NCI-H526 (cell line): ENCODE measurements around the gene DHRS12.

Experiments used
- DNase-seq, 2 experiments: peaks; one replicate each; lab custom pipeline; 2025; lab: John Stamatoyannopoulos, UW

DHRS12 gene

DNA sequence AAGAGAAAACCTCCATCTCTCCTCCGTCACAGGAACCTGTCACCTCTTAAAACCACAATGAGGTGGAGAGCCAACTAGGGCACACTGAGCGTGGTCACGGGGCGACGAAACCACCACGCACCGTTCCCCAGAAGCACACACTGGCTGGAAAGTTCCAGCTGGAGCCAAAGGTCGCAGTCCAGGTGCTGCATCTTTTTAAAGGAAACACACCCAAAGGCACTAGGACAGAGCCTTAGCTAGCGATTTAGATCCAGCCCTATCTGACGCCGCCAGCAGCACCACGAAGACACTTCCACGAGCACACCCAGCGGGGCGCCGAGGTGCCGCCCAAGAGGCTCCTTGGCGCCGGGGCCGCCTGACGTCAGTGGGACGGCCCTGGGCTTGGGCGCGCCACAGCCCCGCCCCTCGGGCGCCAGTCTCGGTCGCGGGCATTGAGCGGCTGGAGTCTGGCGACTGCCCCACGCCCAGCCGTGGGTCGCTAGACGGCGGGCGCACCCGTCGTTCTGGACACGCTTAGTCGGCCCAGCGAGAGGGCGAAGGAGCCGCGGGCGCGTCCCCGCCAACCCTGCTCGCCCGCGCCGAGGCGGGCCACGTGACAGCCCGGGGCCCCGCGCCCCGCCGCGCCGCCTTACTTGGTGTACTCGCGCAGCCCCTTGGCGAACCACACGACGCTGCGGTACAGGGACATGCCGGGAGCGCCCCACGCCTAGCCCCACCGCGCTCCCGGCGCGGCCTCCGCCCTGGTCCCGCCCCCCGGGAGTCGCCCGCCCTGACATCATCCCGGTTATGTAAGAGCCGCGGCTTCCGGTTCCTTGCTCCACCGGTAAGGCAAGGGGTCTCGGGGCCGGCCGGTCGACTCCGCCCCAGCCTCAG, at the start of gene DHRS12:
Gene DHRS12, minus strand, starts transcription at position 742 of the 873 bp plus-strand sequence. CDS start 4,504 bp downstream, outside the sequence.
- peak; percentile 77 to 96 for DNase-seq

- DNase-seq, result peak in 1 of 2 experiments; percentile 67
Observed at GRCh38 chr13:51849145-51850101, 45.5 kb upstream of the DHRS12 start.

GRCh38 chr13:51848674-51849073, 44.7 kb upstream of the DHRS12 start:
- no peak for DNase-seq

DNA sequence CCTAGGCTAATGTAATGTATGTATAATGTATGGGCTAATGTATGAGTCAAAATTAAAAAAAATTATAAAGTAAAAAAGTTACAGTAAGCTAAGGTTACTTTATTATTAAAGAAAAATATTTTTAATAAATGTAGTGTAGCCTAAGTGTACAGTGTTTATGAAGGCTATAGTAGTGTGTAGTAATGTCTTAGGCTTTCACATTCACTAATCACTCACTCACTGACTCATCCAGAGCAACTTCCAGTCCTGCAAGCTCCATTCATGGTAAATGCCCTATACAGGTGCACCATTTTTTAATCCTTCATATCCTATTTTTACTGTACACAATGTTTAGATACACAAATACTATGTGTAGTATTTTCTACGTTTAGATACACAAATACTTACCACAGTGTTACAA, 42.8 kb upstream of the DHRS12 start:
- DNase-seq, result no peak

DNA sequence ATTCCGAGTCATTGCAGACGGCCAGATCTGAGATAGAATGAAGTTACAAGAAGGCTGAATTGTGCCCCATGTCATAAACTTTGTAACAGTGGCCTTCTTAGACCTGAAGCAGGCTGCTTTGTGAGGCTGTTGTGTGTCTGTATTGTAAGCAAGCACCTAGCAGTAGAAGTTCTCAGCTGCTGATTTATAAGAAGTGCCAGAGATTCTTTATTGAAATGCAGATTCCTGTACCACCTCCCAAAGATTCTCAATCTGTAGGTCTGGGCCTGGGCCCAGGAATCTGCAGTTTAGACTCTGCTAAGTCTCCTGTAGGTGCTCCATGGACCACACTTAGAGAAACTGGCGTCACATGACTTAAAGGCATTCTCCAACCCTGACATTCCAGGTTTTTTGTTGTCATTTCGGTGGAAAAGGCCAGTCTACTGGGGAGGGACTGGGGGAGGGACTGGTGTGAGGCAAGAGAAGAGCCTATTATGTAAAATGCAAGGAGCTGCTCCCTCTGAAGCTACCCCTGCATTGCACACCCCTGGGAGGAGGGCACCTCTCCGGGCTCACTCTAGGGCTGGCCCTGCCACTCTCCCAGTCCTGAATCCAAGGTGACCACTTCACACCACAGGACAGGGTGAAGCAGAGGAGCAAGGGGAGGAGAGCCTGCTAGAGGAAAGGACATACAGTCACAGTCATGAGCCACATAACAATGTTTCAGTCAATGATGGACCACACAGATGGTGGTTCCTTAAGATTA, 41.8 kb upstream of the DHRS12 start:
- DNase-seq, result peak in 1 of 2 experiments; percentile 30

DNA sequence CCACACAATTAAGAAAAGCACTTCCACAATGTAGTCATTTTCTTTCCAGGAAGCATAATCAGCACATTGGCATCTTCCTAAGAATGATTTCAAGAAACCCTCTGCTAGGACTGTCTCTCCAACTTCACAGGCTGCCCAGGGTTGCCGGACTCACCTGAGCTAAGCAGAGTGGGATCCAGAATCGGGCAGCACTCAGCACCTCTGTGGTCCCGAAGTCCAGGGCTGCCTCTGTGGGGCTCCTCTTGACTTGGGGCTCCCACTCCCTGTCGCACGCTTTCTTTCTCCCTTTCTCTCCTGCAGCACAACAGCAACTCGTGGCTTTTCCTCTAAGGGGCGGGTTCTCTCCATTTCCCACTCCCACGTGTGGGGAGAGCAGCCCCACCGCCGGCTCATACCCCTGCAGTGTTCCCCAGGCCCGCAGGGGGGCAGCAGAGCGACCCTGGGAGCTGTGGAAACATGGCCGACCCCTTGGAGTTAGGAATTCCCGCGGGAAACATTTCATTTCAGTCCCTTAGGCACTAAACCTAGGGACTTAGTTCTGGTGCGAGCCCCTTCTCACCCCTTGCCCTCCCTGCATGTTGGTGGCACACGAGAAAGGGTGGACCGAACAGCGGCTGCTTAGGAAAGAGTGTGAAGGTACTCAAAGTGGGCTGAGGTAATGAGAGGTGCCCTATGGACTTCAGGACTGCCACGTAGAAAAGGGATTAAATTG, 41.1 kb upstream of the DHRS12 start, which contains the start of gene TMEM272:
Gene TMEM272, minus strand, starts transcription at position 316 of the 712 bp plus-strand sequence. CDS start 6,647 bp downstream, outside the sequence.
- DNase-seq, result peak; percentile 76 to 89

GRCh38 chr13:51843529-51843928, 39.6 kb upstream of the DHRS12 start:
- no peak for DNase-seq

- DNase-seq, result peak; percentile 37 to 57
Observed at GRCh38 chr13:51841732-51842131, 37.8 kb upstream of the DHRS12 start.

GRCh38 chr13:51840917-51841316, 37.0 kb upstream of the DHRS12 start:
- DNase-seq, result no peak

DNA sequence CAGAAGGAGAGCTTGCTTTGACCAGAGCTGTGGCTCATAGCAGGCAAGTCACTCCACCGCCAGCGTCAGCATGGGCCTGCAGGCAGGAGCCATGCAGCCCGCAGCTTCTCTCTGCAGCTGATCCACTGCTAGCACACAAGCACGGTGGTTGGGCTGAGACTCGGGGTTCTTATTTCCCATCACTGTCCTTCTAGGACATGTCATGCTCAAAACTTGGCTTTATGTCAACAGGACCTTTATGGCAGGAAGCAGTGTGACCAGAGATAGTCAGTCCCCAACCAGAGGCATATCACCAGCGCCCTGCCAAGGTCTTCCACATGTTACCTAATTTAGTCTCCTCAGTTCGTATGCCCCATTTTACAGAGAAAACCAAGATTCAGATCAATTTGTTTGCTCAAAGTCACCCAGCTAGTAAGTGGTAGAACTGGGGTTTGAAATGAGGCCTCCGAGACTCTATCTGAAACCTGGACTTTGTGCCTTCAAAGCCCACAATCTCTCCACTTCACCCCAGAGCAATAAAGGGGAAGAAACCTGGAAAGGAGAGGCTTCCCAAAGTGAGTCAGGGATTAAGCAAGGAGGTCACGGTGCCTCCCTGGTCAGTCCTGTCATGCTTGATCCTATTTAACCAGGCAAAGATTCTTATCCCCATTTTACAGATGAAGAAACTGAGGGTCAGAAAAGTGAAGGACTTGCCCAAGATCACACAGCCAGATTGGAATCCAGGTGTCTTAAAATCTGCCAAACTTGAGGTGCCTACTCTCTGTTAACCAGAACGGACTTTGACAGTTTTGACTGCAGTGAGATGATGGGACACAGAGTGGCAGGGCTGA, 36.0 kb upstream of the DHRS12 start:
- no peak for DNase-seq

DNA sequence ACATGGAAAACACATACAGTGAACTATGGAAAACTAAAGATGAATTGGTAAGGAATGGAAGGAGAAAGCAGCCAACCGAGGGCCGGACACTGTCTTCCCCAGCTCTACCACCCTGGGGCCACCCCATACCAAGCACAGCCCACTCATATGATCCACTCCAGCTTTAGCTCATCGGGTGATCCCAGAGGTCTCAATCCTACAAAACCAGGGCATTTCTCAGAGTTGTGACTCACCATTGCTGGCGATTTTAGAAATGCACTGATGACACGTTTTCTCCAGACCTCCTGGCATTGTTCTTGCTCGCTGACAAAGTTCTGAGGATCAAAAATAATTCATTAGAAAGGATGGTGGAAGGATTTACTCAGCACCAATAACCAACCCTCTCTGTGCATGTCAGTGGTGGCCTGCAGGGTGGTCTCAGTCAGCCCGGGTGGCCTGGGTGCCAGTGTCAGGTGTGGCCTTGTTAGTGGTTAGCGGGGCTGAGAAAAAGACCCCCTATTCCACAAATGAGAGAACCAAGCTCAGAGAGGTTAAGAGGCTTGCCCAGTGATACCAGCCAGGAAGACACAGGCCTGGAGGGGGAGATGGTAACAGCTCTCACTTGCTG, 34.4 kb upstream of the DHRS12 start:
- no peak for DNase-seq

GRCh38 chr13:51837016-51837415, 33.1 kb upstream of the DHRS12 start:
- no peak for DNase-seq

- DNase-seq, result no peak
Observed at GRCh38 chr13:51834581-51835171, 30.7 kb upstream of the DHRS12 start.

GRCh38 chr13:51833980-51834379, 30.0 kb upstream of the DHRS12 start:
- no peak for DNase-seq

DNA sequence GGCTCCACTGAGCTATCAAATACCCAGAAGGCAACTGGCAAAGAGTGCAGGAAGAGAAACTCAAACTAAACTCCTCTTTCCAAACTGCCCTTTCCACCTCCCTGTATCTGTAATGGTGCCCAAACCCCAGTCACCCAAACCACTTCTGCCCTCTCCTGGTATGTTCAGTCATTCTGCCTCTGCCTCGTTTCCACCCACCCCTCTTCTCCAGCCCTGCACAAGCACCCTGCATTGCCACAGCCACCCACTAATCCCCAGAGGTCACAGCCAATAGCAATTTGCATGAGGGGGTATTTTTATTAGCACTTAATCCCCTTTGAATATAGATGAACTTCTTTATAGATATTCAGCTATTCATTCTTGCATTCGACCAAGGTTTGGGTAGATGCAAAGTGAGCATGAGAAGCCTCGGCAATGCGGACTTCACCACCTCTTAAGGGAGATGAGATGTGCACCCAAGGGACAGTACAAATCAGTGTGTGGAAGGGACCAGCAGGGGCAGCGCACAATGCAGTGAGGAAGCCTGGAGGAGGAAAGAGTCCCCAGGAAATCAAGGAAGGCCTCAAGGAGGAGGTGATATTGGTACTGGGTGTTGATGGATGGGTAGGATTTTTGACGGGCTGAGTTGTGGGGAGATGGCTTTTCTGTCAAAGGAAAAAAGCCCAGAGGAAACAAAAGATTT, 28.6 kb upstream of the DHRS12 start:
- peak; percentile 39 to 56 for DNase-seq

GRCh38 chr13:51831519-51831918, 27.6 kb upstream of the DHRS12 start:
- no peak for DNase-seq

- DNase-seq, result peak in 1 of 2 experiments; percentile 74
Observed at GRCh38 chr13:51829568-51829899, 25.6 kb upstream of the DHRS12 start.

DNA sequence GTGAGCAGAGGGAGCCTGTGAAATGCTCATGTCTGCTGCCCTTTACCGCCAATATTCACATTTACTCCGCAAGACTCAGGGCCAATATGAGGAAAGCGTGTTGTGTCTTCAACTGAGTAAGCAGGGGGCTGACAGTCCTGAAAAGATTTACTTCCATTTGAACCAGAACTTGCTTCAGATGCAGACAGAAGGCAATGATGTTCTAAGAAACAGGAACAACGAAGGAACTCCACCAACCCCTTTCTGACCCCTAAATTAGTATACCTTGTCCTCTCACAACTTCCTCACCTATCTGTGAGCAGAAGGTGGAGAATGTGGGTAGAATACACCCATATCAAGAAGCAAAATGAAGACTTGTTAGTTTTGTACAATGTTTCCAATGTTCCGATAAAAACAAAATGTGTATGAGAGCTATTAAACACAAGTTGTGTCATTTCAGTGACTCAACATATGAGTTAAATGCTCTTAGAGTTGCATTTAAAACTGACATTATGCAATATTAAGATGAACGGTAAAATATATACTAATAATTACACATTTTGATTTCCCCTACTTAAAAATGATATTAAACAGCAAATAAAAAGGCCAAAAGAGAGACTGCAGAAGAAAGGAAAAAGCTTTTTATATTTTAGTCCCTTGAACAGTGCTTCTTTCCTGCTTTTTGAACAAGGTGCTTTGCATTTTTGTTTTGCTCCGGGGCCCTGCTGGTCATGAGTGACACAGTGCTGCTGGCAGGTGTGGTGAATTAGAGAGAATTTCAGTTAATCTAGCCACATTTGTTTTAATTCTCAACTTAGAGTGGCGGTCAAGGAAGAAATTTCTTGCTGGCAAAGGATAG, 25.0 kb upstream of the DHRS12 start:
- DNase-seq, result peak; percentile 37 to 76
